Midbrain (tissue), 1 donor: ENCODE data around the gene PRXL2B.
"Not testable (repeated sequence)": the region's sequence is repeated elsewhere in the genome, so short reads cannot be mapped to it uniquely, and the experiment has no call there.

Source experiments
- DNase-seq: peaks from one replicate; lab custom pipeline; 2025; lab: John Stamatoyannopoulos, UW

Gene PRXL2B

GRCh38 chr1:2586154-2587070 lies at the start of gene PRXL2B:
Gene PRXL2B (plus strand): TSS chr1:2586777. CDS start chr1:2586886, 109 bp downstream.
- peak; percentile 98 for DNase-seq

GRCh38 chr1:2537784-2538115 lies 48.8 kb upstream of the PRXL2B start:
- no peak for DNase-seq

GRCh38 chr1:2538376-2538775 lies 48.2 kb upstream of the PRXL2B start:
- no peak for DNase-seq

- DNase-seq, result no peak
These were observed 47.7 kb upstream of the PRXL2B start for GRCh38 chr1:2538872-2539271.

- DNase-seq, result no peak
These were observed 47.2 kb upstream of the PRXL2B start for GRCh38 chr1:2539312-2539907.

- DNase-seq, result no peak
These were observed 45.6 kb upstream of the PRXL2B start for GRCh38 chr1:2540816-2541492.

- DNase-seq, result no peak
These were observed 44.8 kb upstream of the PRXL2B start for GRCh38 chr1:2541619-2542245.

- no peak for DNase-seq
These were observed 44.2 kb upstream of the PRXL2B start for GRCh38 chr1:2542246-2542915.

GRCh38 chr1:2543543-2544092 lies 43.0 kb upstream of the PRXL2B start:
- DNase-seq, result peak; percentile 68

GRCh38 chr1:2544093-2544874 lies 42.3 kb upstream of the PRXL2B start:
- no peak for DNase-seq

GRCh38 chr1:2544875-2545640 lies 41.5 kb upstream of the PRXL2B start:
- peak; percentile 34 for DNase-seq

GRCh38 chr1:2545754-2546514 lies 40.6 kb upstream of the PRXL2B start:
- DNase-seq, result peak; percentile 61

- peak; percentile 49 for DNase-seq
These were observed 39.9 kb upstream of the PRXL2B start for GRCh38 chr1:2546515-2547209.

GRCh38 chr1:2547210-2548067 lies 39.1 kb upstream of the PRXL2B start:
- no peak for DNase-seq

GRCh38 chr1:2548068-2548589 lies 38.4 kb upstream of the PRXL2B start:
- DNase-seq, result peak; percentile 84

GRCh38 chr1:2549367-2550029 lies 37.1 kb upstream of the PRXL2B start:
- DNase-seq, result not testable (repeated sequence)
